HFF-Myc (cell line): Measurements from ENCODE around the gene STXBP6.

Source experiments
- DNase-seq: peaks from one replicate; pipeline ENCODE4 v3.0.0-alpha.2; 2011; ENCODE audit warnings: low read depth; ENCODE audit errors: extremely low read depth
- H3K4me3 ChIP-seq: replicated peaks from 2 replicates; pipeline ENCODE4 v1.5.1; 2011; ENCODE audit warnings: low read depth, mild to moderate bottlenecking, control low read depth, low read length
- TF ChIP-seq, protein P1 (sequence below): IDR thresholded peaks from 2 replicates; pipeline ENCODE4 v1.5.1; 2012; ENCODE audit warnings: mild to moderate bottlenecking, low read depth, low read length, control low read depth; ENCODE audit errors: missing control alignments

STXBP6 gene

GRCh38 chr14:24849471-24849870 lies 200.5 kb downstream of the STXBP6 start:
- DNase-seq = no peak
- no peak overlapping the region for H3K4me3 ChIP-seq

GRCh38 chr14:24848102-24848790 lies 201.7 kb downstream of the STXBP6 start:
- TF ChIP-seq, protein P1, sequence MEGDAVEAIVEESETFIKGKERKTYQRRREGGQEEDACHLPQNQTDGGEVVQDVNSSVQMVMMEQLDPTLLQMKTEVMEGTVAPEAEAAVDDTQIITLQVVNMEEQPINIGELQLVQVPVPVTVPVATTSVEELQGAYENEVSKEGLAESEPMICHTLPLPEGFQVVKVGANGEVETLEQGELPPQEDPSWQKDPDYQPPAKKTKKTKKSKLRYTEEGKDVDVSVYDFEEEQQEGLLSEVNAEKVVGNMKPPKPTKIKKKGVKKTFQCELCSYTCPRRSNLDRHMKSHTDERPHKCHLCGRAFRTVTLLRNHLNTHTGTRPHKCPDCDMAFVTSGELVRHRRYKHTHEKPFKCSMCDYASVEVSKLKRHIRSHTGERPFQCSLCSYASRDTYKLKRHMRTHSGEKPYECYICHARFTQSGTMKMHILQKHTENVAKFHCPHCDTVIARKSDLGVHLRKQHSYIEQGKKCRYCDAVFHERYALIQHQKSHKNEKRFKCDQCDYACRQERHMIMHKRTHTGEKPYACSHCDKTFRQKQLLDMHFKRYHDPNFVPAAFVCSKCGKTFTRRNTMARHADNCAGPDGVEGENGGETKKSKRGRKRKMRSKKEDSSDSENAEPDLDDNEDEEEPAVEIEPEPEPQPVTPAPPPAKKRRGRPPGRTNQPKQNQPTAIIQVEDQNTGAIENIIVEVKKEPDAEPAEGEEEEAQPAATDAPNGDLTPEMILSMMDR = no peak
- no peak for DNase-seq
- no peak overlapping the region for H3K4me3 ChIP-seq

More at GRCh38 chr14:24849471-24849870, 200.5 kb downstream of the STXBP6 start:
- TF ChIP-seq, protein P1 = no peak

GRCh38 chr14:24847568-24848095 lies 202.3 kb downstream of the STXBP6 start:
- DNase-seq = no peak
- H3K4me3 ChIP-seq = no peak overlapping the region
- TF ChIP-seq, protein P1 = no peak

DNA sequence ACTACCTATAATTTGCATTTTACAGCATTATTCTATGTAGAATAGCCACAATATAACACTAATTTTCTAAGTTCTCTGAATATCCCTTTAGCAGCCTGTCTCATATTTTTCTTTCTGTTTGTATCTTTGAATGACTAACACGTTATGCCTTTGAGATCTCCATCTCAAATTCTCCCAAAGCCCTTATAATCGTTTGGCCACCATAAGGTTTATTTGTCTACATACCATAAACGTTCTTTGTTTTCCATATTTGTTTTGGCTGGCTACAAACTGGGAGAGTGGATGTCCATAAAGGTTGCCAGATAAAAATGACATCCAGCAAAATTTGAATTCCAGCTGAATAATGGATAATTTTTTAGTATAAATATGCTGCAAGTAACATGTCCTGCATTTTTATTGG lies 203.7 kb downstream of the STXBP6 start:
- no peak for DNase-seq
- H3K4me3 ChIP-seq = no peak overlapping the region
- TF ChIP-seq, protein P1 = no peak

GRCh38 chr14:24845851-24846250 lies 204.1 kb downstream of the STXBP6 start:
- no peak overlapping the region for H3K4me3 ChIP-seq
- DNase-seq = no peak
- TF ChIP-seq, protein P1 = no peak

DNA sequence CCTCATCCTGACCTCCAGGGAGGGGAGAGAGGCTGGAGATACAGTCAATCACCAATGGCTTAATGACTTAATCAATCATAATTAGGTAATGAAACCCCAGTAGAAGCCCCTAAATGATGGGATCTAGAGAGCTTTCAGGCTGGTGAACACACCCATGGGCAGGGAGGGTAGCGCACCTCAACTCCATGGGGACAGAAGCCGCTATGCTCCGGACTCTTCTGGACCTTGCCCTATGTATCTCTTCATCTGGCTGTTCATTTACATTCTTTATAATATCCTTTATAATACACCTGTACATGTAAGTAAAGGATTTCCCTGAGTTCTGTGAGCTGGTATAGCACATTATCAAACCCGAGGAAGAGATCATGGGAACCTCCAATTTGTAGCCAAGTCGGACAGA lies 205.9 kb downstream of the STXBP6 start:
- H3K4me3 ChIP-seq = no peak overlapping the region
- TF ChIP-seq, protein P1 = no peak
- no peak for DNase-seq

DNA sequence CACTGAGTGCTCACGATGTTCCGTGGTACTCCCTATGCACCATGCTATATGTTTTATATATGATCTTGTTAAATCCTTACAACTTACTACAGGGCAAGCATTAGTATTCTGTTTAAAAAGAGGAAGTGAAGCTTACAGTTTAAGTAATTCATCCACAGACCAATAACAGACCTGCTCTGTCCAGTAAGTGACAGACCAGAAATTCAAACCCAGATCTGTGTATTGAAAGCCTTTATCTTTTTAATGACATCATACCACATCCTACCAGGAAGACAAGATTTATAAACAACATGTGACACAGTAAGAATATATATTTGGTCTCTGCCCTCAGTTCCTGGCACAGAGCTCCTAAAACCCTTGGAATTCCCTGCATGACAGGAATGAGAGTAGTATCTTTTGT lies 206.5 kb downstream of the STXBP6 start:
- no peak overlapping the region for H3K4me3 ChIP-seq
- DNase-seq = no peak
- TF ChIP-seq, protein P1 = no peak
